GM21786 (cell line): ENCODE measurements around the gene CRTC2.

ENCODE experiments used
- ATAC-seq: cut with Tn5 transposase; IDR thresholded peaks from one replicate; pipeline ENCODE4 v1.9.1; 2021; ENCODE audit not compliant: unreplicated experiment

Gene CRTC2

GRCh38 chr1:153899509-153899908 is 58.9 kb downstream of the CRTC2 start:
- no peak for ATAC-seq
